HG03439 (cell line): ENCODE results near the gene ABCA5.
"Not testable (repeated sequence)": the region's sequence is repeated elsewhere in the genome, so short reads cannot be mapped to it uniquely, and the experiment has no call there.

ENCODE experiments used
- ATAC-seq: cut with Tn5 transposase; IDR thresholded peaks from one replicate; pipeline ENCODE4 v1.9.1; 2021; ENCODE audit warnings: mild to moderate bottlenecking, moderate library complexity; ENCODE audit not compliant: unreplicated experiment

Gene ABCA5

GRCh38 chr17:69333561-69333960 is 6.6 kb upstream of the ABCA5 start:
- ATAC-seq: no peak

- no peak for ATAC-seq
These were observed 4.8 kb upstream of the ABCA5 start for GRCh38 chr17:69331756-69332155.

GRCh38 chr17:69326377-69327059 is 415 bp downstream of the ABCA5 start:
- peak; percentile 10 for ATAC-seq

- no peak for ATAC-seq
These were observed 1.2 kb downstream of the ABCA5 start for GRCh38 chr17:69325518-69326376.

GRCh38 chr17:69323806-69324205 is 3.1 kb downstream of the ABCA5 start:
- no peak for ATAC-seq

- ATAC-seq: no peak
These were observed 6.1 kb downstream of the ABCA5 start for GRCh38 chr17:69320908-69321238.

- ATAC-seq: no peak
These were observed 6.6 kb downstream of the ABCA5 start for GRCh38 chr17:69320210-69320907.

- no peak for ATAC-seq
These were observed 9.3 kb downstream of the ABCA5 start for GRCh38 chr17:69317625-69318024.

- no peak for ATAC-seq
These were observed 12.5 kb downstream of the ABCA5 start for GRCh38 chr17:69314246-69315065.

- no peak for ATAC-seq
These were observed 21.8 kb downstream of the ABCA5 start for GRCh38 chr17:69305177-69305576.

- no peak for ATAC-seq
These were observed 24.3 kb downstream of the ABCA5 start for GRCh38 chr17:69302682-69303081.

- ATAC-seq: no peak
These were observed 26.7 kb downstream of the ABCA5 start for GRCh38 chr17:69300222-69300621.

GRCh38 chr17:69298120-69298722 is 28.7 kb downstream of the ABCA5 start:
- not testable (repeated sequence) for ATAC-seq

- no peak for ATAC-seq
These were observed 39.8 kb downstream of the ABCA5 start for GRCh38 chr17:69287168-69287567.

- ATAC-seq: no peak
These were observed 40.7 kb downstream of the ABCA5 start for GRCh38 chr17:69286257-69286656.

GRCh38 chr17:69284646-69285045 is 42.3 kb downstream of the ABCA5 start:
- ATAC-seq: no peak

GRCh38 chr17:69282002-69282401 is 44.9 kb downstream of the ABCA5 start:
- no peak for ATAC-seq

GRCh38 chr17:69276279-69276678 is 50.7 kb downstream of the ABCA5 start:
- not testable (repeated sequence) for ATAC-seq

GRCh38 chr17:69275751-69276150 is 51.2 kb downstream of the ABCA5 start:
- no peak for ATAC-seq

- no peak for ATAC-seq
These were observed 55.9 kb downstream of the ABCA5 start for GRCh38 chr17:69271023-69271422.
